ENCODE measurements around the gene LPP.

DNA sequence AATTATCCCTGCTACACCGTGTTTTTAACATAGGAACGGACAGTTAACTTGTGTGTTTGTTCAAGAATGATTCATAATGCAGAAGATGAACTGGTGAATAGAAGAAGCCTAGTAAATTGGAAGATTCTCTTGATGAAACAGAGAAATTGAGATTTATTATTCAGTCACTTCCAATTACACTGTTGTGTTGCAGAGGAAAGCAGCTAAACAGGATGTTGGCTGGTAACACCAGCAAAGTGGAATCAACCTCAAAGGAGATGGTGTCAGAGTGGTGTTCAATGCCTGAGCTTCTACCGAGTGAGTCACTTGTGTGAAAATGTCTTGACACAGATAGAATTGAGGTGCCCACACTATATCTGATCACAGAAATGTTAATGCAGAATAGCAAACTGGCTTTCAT lies 399.6 kb downstream of the LPP start:
- TF ChIP-seq, protein P1, sequence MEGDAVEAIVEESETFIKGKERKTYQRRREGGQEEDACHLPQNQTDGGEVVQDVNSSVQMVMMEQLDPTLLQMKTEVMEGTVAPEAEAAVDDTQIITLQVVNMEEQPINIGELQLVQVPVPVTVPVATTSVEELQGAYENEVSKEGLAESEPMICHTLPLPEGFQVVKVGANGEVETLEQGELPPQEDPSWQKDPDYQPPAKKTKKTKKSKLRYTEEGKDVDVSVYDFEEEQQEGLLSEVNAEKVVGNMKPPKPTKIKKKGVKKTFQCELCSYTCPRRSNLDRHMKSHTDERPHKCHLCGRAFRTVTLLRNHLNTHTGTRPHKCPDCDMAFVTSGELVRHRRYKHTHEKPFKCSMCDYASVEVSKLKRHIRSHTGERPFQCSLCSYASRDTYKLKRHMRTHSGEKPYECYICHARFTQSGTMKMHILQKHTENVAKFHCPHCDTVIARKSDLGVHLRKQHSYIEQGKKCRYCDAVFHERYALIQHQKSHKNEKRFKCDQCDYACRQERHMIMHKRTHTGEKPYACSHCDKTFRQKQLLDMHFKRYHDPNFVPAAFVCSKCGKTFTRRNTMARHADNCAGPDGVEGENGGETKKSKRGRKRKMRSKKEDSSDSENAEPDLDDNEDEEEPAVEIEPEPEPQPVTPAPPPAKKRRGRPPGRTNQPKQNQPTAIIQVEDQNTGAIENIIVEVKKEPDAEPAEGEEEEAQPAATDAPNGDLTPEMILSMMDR (IDR thresholded peaks at IDR 0.05; ENCODE audit: low read length): no peak
- TF ChIP-seq EZH2phosphoT487 (IDR thresholded peaks at IDR 0.05; ENCODE audit: low read length): no peak

Measured in MM.1S (cell line).